HCT116 (cell line): ENCODE results near the gene PELI3. TPM values are rescaled to one million over a fixed set of nuclear protein-coding genes. Genes with fewer than 3 reads are reported as not detected.

ENCODE experiments used
- ATAC-seq: fragments of 200-7000 bp; cut with Tn5 transposase; 2 replicates; pipeline ENCODE4 v1.9.1; 2020; ENCODE audit warnings: mild to moderate bottlenecking, moderate library complexity
- BruUV-seq: library from RNA; stranded (reverse); fragments of 400-500 nt; replicated peaks from 2 replicates; lab custom pipeline; 2021; lab: Mats Ljungman, UMichigan
- CTCF ChIA-PET: fragments of 300-600 bp; sonication (Branson Sonifier 250); formaldehyde crosslinking; loops from one replicate; lab custom pipeline; 2021; ENCODE audit warnings: antibody characterized with exemption; lab: Charles Lee
- POLR2A ChIA-PET: fragments of 300-600, 350-600 bp; sonication (Branson Sonifier 250); formaldehyde crosslinking; loops from one replicate; lab custom pipeline; 2021; ENCODE audit warnings: antibody characterized with exemption; lab: Charles Lee
- RAD21 ChIA-PET, 2 experiments: fragments of 300-600 bp; sonication (Branson Sonifier 250); formaldehyde crosslinking; loops; one replicate each; lab custom pipeline; 2023; ENCODE audit warnings: low total read pairs in 2 of 2; ENCODE audit not compliant: uncharacterized antibody in 2 of 2, unreplicated experiment in 2 of 2, low non-redundant PET in 1 of 2; lab: Charles Lee
- DNase-seq: peaks from one replicate; pipeline ENCODE4 v3.0.0-alpha.2; 2010; ENCODE audit warnings: low read depth, low spot score
- H2AFZ ChIP-seq: fragments of 200-600 bp; shearing (Covaris generic), sonication (generic); 2 replicates; pipeline ENCODE4 v1.6.1; 2017; ENCODE audit warnings: low read depth, mixed run types, mixed read lengths, antibody characterized with exemption, low read length; ENCODE audit not compliant: poor library complexity, severe bottlenecking
- H3K27ac ChIP-seq: 2 replicates; pipeline ENCODE4 v1.5.1; 2012; ENCODE audit warnings: low read depth, low read length
- H3K27me3 ChIP-seq: fragments of 200-600 bp; sonication (generic); 2 replicates; pipeline ENCODE4 v1.6.1; 2016; ENCODE audit warnings: mixed run types, low read length, mixed read lengths; ENCODE audit not compliant: insufficient read depth
- H3K36me3 ChIP-seq, 2 experiments: fragments of 200-500 bp in 1 of 2; fragments of 200-600 bp in 1 of 2; sonication (Bioruptor generic) in 1 of 2; sonication (generic) in 1 of 2; 2 replicates each; pipeline versions ENCODE4 v1.5.1 to v1.6.1; 2014 to 2016; ENCODE audit warnings: low read length in 2 of 2, inconsistent platforms in 1 of 2, mixed read lengths in 1 of 2, mixed run types in 1 of 2; ENCODE audit not compliant: insufficient read depth in 2 of 2, control insufficient read depth in 1 of 2
- H3K4me1 ChIP-seq, 2 experiments: fragments of 200-600 bp in 1 of 2; sonication (generic) in 1 of 2; 2 replicates each; pipeline versions ENCODE4 v1.5.1 to v1.6.1; 2012 to 2017; ENCODE audit warnings: low read length in 2 of 2, inconsistent platforms in 1 of 2, mild to moderate bottlenecking in 1 of 2, mixed read lengths in 1 of 2, mixed run types in 1 of 2, moderate library complexity in 1 of 2; ENCODE audit not compliant: insufficient read depth in 2 of 2, control insufficient read depth in 1 of 2
- H3K4me2 ChIP-seq: fragments of 200-600 bp; sonication (generic); 2 replicates; pipeline ENCODE4 v1.6.1; 2017; ENCODE audit warnings: mixed run types, low read length, mixed read lengths
- H3K4me3 ChIP-seq, 2 experiments: fragments of 200-600 bp in 1 of 2; sonication (generic) in 1 of 2; replicated peaks in 1 of 2; 2 replicates each; pipeline ENCODE4 v1.5.1; 2011 to 2016; ENCODE audit warnings: low read length in 2 of 2, control low read depth in 1 of 2, low read depth in 1 of 2, mild to moderate bottlenecking in 1 of 2, mixed read lengths in 1 of 2, mixed run types in 1 of 2
- H3K79me2 ChIP-seq: fragments of 200-600 bp; sonication (generic); 2 replicates; pipeline ENCODE4 v1.6.1; 2017; ENCODE audit warnings: mild to moderate bottlenecking, mixed run types, low read length, moderate library complexity, mixed read lengths; ENCODE audit not compliant: insufficient read depth
- H3K9ac ChIP-seq: fragments of 200-600 bp; sonication (generic); 2 replicates; pipeline ENCODE4 v1.6.1; 2016; ENCODE audit warnings: low read length, mixed read lengths
- H3K9me2 ChIP-seq: fragments of 200-600 bp; sonication (generic), shearing (Covaris generic); 2 replicates; pipeline ENCODE4 v1.6.1; 2017; ENCODE audit warnings: mixed run types, mild to moderate bottlenecking, moderate library complexity; ENCODE audit not compliant: insufficient read depth
- H3K9me3 ChIP-seq, 2 experiments: fragments of 200-500 bp in 1 of 2; fragments of 200-600 bp in 1 of 2; sonication (Bioruptor generic) in 1 of 2; sonication (generic) in 1 of 2; 2 replicates each; pipeline ENCODE4 v1.6.1; 2014 to 2017; ENCODE audit warnings: low read length in 2 of 2, mixed read lengths in 2 of 2, inconsistent platforms in 1 of 2, low read depth in 1 of 2, mild to moderate bottlenecking in 1 of 2, mixed run types in 1 of 2, moderate library complexity in 1 of 2; ENCODE audit not compliant: control insufficient read depth in 1 of 2, insufficient read depth in 1 of 2
- H4K20me1 ChIP-seq: fragments of 200-600 bp; sonication (generic), shearing (Covaris generic); 2 replicates; pipeline ENCODE4 v1.6.1; 2017; ENCODE audit warnings: mixed run types, mild to moderate bottlenecking, moderate library complexity; ENCODE audit not compliant: insufficient read depth
- CTCF ChIP-seq, 3 experiments: fragments of 200-600 bp in 1 of 3; sonication (generic) in 1 of 3; IDR thresholded peaks in 2 of 3; conservative IDR thresholded peaks in 1 of 3; 2 replicates each; pipeline ENCODE4 v1.5.1; 2012 to 2017; ENCODE audit warnings: low read depth in 2 of 3, low read length in 2 of 3, antibody characterized with exemption in 1 of 3, borderline replicate concordance in 1 of 3, control low read depth in 1 of 3, mild to moderate bottlenecking in 1 of 3, mixed read lengths in 1 of 3, mixed run types in 1 of 3, moderate library complexity in 1 of 3; ENCODE audit not compliant: insufficient read depth in 1 of 3
- EGR1 ChIP-seq: IDR thresholded peaks from 2 replicates; pipeline ENCODE4 v1.6.1; 2012; ENCODE audit warnings: low read depth
- ELF1 ChIP-seq: IDR thresholded peaks from 2 replicates; pipeline ENCODE4 v1.6.1; 2012; ENCODE audit warnings: low read depth, borderline replicate concordance
- EZH2 ChIP-seq: fragments of 200-600 bp; sonication (generic); IDR thresholded peaks from 2 replicates; pipeline ENCODE4 v1.6.1; 2017; ENCODE audit warnings: antibody characterized with exemption, mixed run types
- EZH2phosphoT487 ChIP-seq: fragments of 200-600 bp; IDR thresholded peaks from 2 replicates; pipeline ENCODE4 v1.6.1; 2018; ENCODE audit warnings: antibody characterized with exemption, borderline replicate concordance
- MAX ChIP-seq: IDR thresholded peaks from 2 replicates; pipeline ENCODE4 v1.6.1; 2012
- POLR2A ChIP-seq: IDR thresholded peaks from 2 replicates; pipeline ENCODE4 v1.7.0; 2011; ENCODE audit warnings: borderline replicate concordance; ENCODE audit not compliant: insufficient read depth, insufficient read length; ENCODE audit errors: extremely low read depth
- RAD21 ChIP-seq: IDR thresholded peaks from 2 replicates; pipeline ENCODE4 v1.6.1; 2012; ENCODE audit warnings: low read depth, mild to moderate bottlenecking
- SIN3A ChIP-seq: IDR thresholded peaks from 2 replicates; pipeline ENCODE4 v1.6.1; 2012; ENCODE audit warnings: low read depth
- SP1 ChIP-seq: IDR thresholded peaks from 2 replicates; pipeline ENCODE4 v1.6.1; 2012; ENCODE audit warnings: low read depth
- ZFX ChIP-seq: fragments of 450-650 bp; IDR thresholded peaks from 2 replicates; pipeline ENCODE4 v1.6.1; 2017
- intact Hi-C: fragments of 100-400 bp; cut with micrococcal nuclease; formaldehyde crosslinking; loops from 2 replicates; pipeline ENCODE4 v1.10.0; 2022
- total RNA-seq: library from RNA; stranded (reverse); gene quantifications from one replicate; pipeline ENCODE4 v1.2.1, GENCODE V29; 2021; ENCODE audit not compliant: unreplicated experiment

PELI3 gene
- total RNA-seq, 1 experiment from 2014 or later = 12.8 TPM

GRCh38 chr11:66493130-66493529, 26.4 kb downstream of the PELI3 start:
- Histone ChIP-seq H3K4me2 (no peak overlapping the region), H3K27ac (no peak overlapping the region), H3K9me2 (no peaks in the 10 kb centered on the region), H3K9ac (no peak overlapping the region), H4K20me1 (no peaks in the 10 kb centered on the region), H3K4me3 (no peak overlapping the region), H3K27me3 (no peaks in the 10 kb centered on the region), H2AFZ (no peak overlapping the region), H3K4me1 (no peaks in the 10 kb centered on the region), H3K9me3 (no peaks in the 10 kb centered on the region), H3K79me2 (no peaks in the 10 kb centered on the region), H3K36me3 (peaks cover 0 to 4% of the 10 kb centered on the region in 2 experiments; a peak in 1 of 4 replicates)
- intact Hi-C loops = no loop called here
- POLR2A ChIA-PET = no interaction called here
- CTCF ChIA-PET = interaction anchor here (1.4 kb wide), 1 partner anchor 17 kb away, joined by 4 read pairs; the partner anchor contains the start of gene BBS1
- DNase-seq = no peak
- RAD21 ChIA-PET = no interaction called here
- no TSS peak for BruUV-seq
- no peak for ATAC-seq
- no peak for TF ChIP-seq ZFX
- no peak for TF ChIP-seq MAX
- TF ChIP-seq EZH2 = no peak
- no peak for TF ChIP-seq ELF1
- TF ChIP-seq SIN3A = no peak
- TF ChIP-seq POLR2A = no peak

GRCh38 chr11:66494458-66494857, 27.8 kb downstream of the PELI3 start:
- BruUV-seq = no TSS peak
- H3K9me3 ChIP-seq = no peaks in the 10 kb centered on the region
- H3K9me2 ChIP-seq = no peaks in the 10 kb centered on the region
- ATAC-seq = no peak
- no peak for DNase-seq
- H4K20me1 ChIP-seq = no peaks in the 10 kb centered on the region
- H3K4me1 ChIP-seq = no peaks in the 10 kb centered on the region
- no peak overlapping the region for H3K27ac ChIP-seq
- H3K4me2 ChIP-seq = no peak overlapping the region
- ChIA-PET POLR2A (no interaction called here), RAD21 (no interaction called here), CTCF (no interaction called here)
- intact Hi-C loops = no loop called here
- no peak overlapping the region for H3K9ac ChIP-seq
- TF ChIP-seq EZH2phosphoT487 = no peak
- no peak for TF ChIP-seq MAX
- TF ChIP-seq CTCF (IDR thresholded peaks at IDR 0.05 in 2 of 3, conservative IDR thresholded peaks at IDR 0.05 in 1 of 3; ENCODE audit: borderline replicate concordance in 1 of 3, insufficient read depth in 1 of 3, low read depth in 2 of 3, low read length in 2 of 3) = no peak
- TF ChIP-seq SP1 = no peak
- TF ChIP-seq RAD21 = no peak
- no peak for TF ChIP-seq POLR2A
- TF ChIP-seq EGR1 = no peak
- no peaks in the 10 kb centered on the region for H3K79me2 ChIP-seq
- H3K36me3 ChIP-seq = peaks cover 0 to 4% of the 10 kb centered on the region in 2 experiments; a peak in 1 of 4 replicates
- no peak overlapping the region for H3K4me3 ChIP-seq
- no peak overlapping the region for H2AFZ ChIP-seq
- H3K27me3 ChIP-seq = no peaks in the 10 kb centered on the region
